Astrocyte of the spinal cord (primary cell): ENCODE measurements around the gene ALDH1A1.

Experiments used
- DNase-seq: peaks from one replicate; pipeline ENCODE4 v3.0.0; 2011; ENCODE audit warnings: low read depth, low spot score
- H3K4me3 ChIP-seq: 2 replicates; pipeline ENCODE4 v1.5.1; 2011; ENCODE audit warnings: low read depth, mild to moderate bottlenecking, low read length, moderate library complexity
- CTCF ChIP-seq: IDR thresholded peaks from 2 replicates; pipeline ENCODE4 v1.5.1; 2012; ENCODE audit warnings: low read depth, mild to moderate bottlenecking, low read length, inconsistent platforms
- in situ Hi-C: cut with HindIII; loops from 2 replicates; pipeline ENCODE4 v1.10.0; 2017; ENCODE audit warnings: low sequenced_read_pairs

Gene ALDH1A1

GRCh38 chr9:72915659-72916058 is 37.2 kb downstream of the ALDH1A1 start:
- no peak for TF ChIP-seq CTCF
- no peak for DNase-seq
- in situ Hi-C loops: no loop called here
- H3K4me3 ChIP-seq: no peak overlapping the region

DNA sequence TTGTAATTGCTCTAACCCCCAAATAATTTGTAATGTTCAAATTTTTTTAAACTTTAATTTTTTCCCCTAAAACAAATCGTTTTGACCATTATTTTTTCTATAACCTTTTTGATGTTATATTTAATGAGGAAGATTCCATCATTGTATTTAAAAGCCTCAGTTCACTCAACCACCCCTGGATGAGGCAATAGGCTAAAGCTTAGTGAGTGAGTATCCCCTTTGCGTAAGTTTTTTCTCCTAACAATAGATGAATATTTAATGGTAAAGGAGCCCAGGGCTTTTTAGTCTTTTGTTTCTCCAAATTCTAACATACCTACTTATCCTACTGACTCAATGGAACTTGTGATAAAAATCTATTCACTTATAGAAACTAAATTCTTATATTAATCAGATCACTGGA is 38.1 kb downstream of the ALDH1A1 start:
- no peak for DNase-seq
- in situ Hi-C loops: no loop called here

DNA sequence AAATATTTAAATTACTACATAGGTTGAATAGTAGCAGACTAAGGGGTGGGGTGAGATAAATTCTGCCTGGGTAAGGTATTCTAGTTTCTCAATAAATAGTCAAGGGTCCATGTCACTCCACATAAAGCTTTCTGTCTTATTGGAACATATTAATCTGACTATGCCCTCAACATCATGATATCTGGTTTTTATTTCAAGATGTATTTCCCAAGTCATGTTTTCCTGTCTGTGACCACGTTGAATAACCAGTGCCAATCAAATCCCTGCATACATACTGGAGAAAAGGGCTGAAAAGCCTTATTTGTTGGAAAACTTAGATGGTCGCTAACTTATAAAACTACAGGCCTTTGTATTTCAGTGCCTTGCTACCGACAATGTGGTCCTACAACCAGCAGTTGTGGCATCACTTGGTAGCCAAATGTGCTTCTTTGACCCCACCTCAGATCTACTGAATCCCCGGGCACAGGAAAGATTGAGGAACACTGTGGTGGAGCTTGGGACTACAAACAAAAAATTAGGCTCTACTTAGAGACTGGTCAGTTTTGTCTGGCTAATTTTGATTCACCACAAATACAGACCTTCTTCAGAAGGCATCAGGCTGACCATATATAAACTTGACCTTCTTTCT is 39.4 kb downstream of the ALDH1A1 start:
- in situ Hi-C loops: no loop called here
- no peak for DNase-seq
- no peak for TF ChIP-seq CTCF
- no peak overlapping the region for H3K4me3 ChIP-seq

More for the DNA sequence above, 38.1 kb downstream of the ALDH1A1 start:
- TF ChIP-seq CTCF: no peak
- no peak overlapping the region for H3K4me3 ChIP-seq

DNA sequence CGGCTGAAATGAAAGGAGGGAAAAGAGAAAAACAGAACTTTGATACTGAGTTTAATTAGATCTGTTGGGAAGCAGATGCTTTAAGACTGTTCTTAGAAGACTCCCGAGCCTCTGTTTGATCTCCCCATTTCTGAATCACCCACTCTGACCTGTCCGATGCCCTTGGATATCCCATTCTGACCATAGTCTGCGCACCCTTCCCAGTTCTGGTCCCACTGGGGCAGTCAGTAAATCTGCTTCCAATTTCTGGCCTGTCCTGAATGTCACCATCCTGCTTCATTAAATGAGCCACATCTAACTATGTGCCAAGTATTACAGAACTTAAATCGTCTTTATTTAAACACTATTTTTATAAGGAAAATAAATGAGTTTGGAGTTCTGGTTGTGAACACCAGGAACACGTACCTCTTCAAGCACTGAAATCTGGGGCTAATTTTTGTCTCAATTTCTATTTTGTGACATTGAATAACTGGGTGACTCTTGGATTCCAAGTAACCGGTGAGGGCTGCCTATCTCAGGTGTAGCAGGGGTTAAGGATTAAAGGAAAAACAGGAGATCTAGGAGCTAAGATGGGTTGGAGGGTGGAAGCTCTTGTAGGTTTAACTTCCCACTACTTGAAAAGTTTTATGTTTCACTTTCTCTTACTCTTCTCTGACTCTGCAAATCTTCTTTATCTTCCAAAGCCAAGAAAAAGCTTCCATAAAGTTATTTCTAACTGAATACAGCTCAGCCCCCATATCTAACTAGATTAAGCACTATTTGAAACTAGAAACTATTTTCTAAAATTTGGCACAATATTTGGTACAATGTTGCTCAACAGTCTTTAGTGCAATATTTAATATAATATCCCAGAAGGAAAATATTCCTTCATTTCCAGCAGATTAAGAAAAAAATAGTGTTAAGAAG is 40.1 kb downstream of the ALDH1A1 start:
- TF ChIP-seq CTCF: no peak
- no peak overlapping the region for H3K4me3 ChIP-seq
- DNase-seq: no peak
- in situ Hi-C loops: no loop called here

- TF ChIP-seq CTCF: no peak
- no peak overlapping the region for H3K4me3 ChIP-seq
- DNase-seq: no peak
- in situ Hi-C loops: no loop called here
Measured at GRCh38 chr9:72911816-72912215, 41.0 kb downstream of the ALDH1A1 start.

DNA sequence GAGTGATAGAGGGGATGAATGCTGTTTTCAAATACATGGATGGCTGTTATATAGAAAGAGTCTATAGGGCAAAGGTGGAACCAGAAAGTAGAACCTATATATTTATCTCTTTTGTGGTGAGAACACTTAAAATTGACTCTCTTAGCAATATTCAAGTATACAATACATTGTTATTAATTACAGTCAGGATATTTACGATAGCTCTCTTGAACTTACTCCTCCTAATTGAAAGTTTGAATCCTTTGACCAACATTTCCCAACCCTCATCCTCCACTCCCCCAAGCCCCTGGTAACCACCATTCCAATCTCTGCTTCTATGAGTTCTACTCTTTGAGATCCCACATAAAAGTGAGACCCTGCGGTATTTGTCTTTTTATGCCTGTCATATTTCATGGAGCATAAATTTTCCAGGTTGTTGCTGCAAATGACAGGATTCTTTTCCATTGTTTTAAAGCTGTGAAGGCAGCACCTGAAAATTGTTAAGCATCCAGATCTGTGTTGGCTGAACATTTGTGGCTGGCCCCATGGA is 41.5 kb downstream of the ALDH1A1 start:
- TF ChIP-seq CTCF: no peak
- no peak for DNase-seq
- in situ Hi-C loops: no loop called here
- H3K4me3 ChIP-seq: no peak overlapping the region
